RWPE2 (cell line): ENCODE data around the gene CLEC2B.

Source experiments
- ATAC-seq: fragments of 200-7000 bp; cut with Tn5 transposase; 3 replicates; pipeline ENCODE4 v1.9.1; 2021; ENCODE audit warnings: low read depth
- DNase-seq: peaks from one replicate; pipeline ENCODE4 v3.0.0-alpha.2; 2020; ENCODE audit warnings: low spot score
- H3K27ac ChIP-seq: fragments of 450-650 bp; 2 replicates; pipeline ENCODE4 v1.5.1; 2017; ENCODE audit warnings: mild to moderate bottlenecking; ENCODE audit not compliant: poor library complexity, severe bottlenecking
- H3K27me3 ChIP-seq: fragments of 250-450 bp; sonication (Bioruptor Pico); 2 replicates; pipeline ENCODE4 v1.5.1; 2021; ENCODE audit warnings: mild to moderate bottlenecking, moderate library complexity; ENCODE audit not compliant: insufficient read depth, poor library complexity, severe bottlenecking
- H3K36me3 ChIP-seq: fragments of 250-450 bp; sonication (Bioruptor Pico); 2 replicates; pipeline ENCODE4 v1.5.1; 2020; ENCODE audit warnings: low read depth, mild to moderate bottlenecking, moderate library complexity
- H3K4me1 ChIP-seq: fragments of 250-450 bp; sonication (Bioruptor Pico); 2 replicates; pipeline ENCODE4 v1.5.1; 2021; ENCODE audit warnings: mild to moderate bottlenecking, moderate library complexity; ENCODE audit not compliant: insufficient read depth, poor library complexity, severe bottlenecking
- H3K4me3 ChIP-seq: fragments of 250-450 bp; sonication (Bioruptor Pico); 2 replicates; pipeline ENCODE4 v1.5.1; 2021; ENCODE audit warnings: mild to moderate bottlenecking, moderate library complexity; ENCODE audit not compliant: severe bottlenecking
- H3K9me3 ChIP-seq: fragments of 250-450 bp; sonication (Bioruptor Pico); 2 replicates; pipeline ENCODE4 v1.5.1; 2021; ENCODE audit warnings: mild to moderate bottlenecking, moderate library complexity; ENCODE audit not compliant: severe bottlenecking
- TF ChIP-seq, protein P1 (sequence below): fragments of 450-650 bp; IDR thresholded peaks from one replicate; pipeline ENCODE4 v1.5.1; 2017; ENCODE audit warnings: mild to moderate bottlenecking, moderate library complexity; ENCODE audit not compliant: poor library complexity, severe bottlenecking

Gene CLEC2B

GRCh38 chr12:9866860-9867269 is 2.3 kb downstream of the CLEC2B start:
- TF ChIP-seq, protein P1, sequence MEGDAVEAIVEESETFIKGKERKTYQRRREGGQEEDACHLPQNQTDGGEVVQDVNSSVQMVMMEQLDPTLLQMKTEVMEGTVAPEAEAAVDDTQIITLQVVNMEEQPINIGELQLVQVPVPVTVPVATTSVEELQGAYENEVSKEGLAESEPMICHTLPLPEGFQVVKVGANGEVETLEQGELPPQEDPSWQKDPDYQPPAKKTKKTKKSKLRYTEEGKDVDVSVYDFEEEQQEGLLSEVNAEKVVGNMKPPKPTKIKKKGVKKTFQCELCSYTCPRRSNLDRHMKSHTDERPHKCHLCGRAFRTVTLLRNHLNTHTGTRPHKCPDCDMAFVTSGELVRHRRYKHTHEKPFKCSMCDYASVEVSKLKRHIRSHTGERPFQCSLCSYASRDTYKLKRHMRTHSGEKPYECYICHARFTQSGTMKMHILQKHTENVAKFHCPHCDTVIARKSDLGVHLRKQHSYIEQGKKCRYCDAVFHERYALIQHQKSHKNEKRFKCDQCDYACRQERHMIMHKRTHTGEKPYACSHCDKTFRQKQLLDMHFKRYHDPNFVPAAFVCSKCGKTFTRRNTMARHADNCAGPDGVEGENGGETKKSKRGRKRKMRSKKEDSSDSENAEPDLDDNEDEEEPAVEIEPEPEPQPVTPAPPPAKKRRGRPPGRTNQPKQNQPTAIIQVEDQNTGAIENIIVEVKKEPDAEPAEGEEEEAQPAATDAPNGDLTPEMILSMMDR = no peak
- ATAC-seq (no peak), DNase-seq (no peak)
- Histone ChIP-seq H3K36me3 (no peaks in the 10 kb centered on the region), H3K27ac (no peak overlapping the region), H3K4me3 (no peak overlapping the region), H3K27me3 (no peaks in the 10 kb centered on the region), H3K9me3 (no peaks in the 10 kb centered on the region), H3K4me1 (peaks cover 5% of the 10 kb centered on the region)

- no peaks in the 10 kb centered on the region for H3K36me3 ChIP-seq
- ATAC-seq (no peak), DNase-seq (no peak)
- H3K27me3 ChIP-seq = no peaks in the 10 kb centered on the region
- H3K4me3 ChIP-seq = no peak overlapping the region
- H3K27ac ChIP-seq = no peak overlapping the region
- peaks cover 5% of the 10 kb centered on the region for H3K4me1 ChIP-seq
- no peaks in the 10 kb centered on the region for H3K9me3 ChIP-seq
- TF ChIP-seq, protein P1 = no peak
Observed at GRCh38 chr12:9864913-9865675, 4.1 kb downstream of the CLEC2B start.

- no peaks in the 10 kb centered on the region for H3K27me3 ChIP-seq
- ATAC-seq (no peak), DNase-seq (no peak)
- TF ChIP-seq, protein P1 = no peak
- H3K4me3 ChIP-seq = no peak overlapping the region
- H3K4me1 ChIP-seq = no peaks in the 10 kb centered on the region
- no peak overlapping the region for H3K27ac ChIP-seq
- H3K36me3 ChIP-seq = no peaks in the 10 kb centered on the region
- no peaks in the 10 kb centered on the region for H3K9me3 ChIP-seq
Observed at GRCh38 chr12:9858135-9858534, 11.0 kb downstream of the CLEC2B start.

GRCh38 chr12:9856894-9857293 is 12.3 kb downstream of the CLEC2B start:
- no peak overlapping the region for H3K27ac ChIP-seq
- ATAC-seq (no peak), DNase-seq (no peak)
- H3K4me3 ChIP-seq = no peak overlapping the region
- no peaks in the 10 kb centered on the region for H3K4me1 ChIP-seq
- H3K9me3 ChIP-seq = no peaks in the 10 kb centered on the region
- TF ChIP-seq, protein P1 = no peak
- H3K27me3 ChIP-seq = no peaks in the 10 kb centered on the region
- no peaks in the 10 kb centered on the region for H3K36me3 ChIP-seq

- ATAC-seq = no peak
- H3K4me1 ChIP-seq = no peaks in the 10 kb centered on the region
- H3K36me3 ChIP-seq = no peaks in the 10 kb centered on the region
- H3K27ac ChIP-seq = no peak overlapping the region
- DNase-seq = no peak
- H3K9me3 ChIP-seq = no peaks in the 10 kb centered on the region
- TF ChIP-seq, protein P1 = no peak
- H3K4me3 ChIP-seq = no peak overlapping the region
- H3K27me3 ChIP-seq = no peaks in the 10 kb centered on the region
Observed at GRCh38 chr12:9856151-9856550, 13.0 kb downstream of the CLEC2B start.
